Kasumi-1 (cell line): ENCODE measurements around the gene SCAP.
A peak's percentile ranks its signal among the peaks of the same experiment; 100 is the strongest.

ENCODE experiments used
- DNase-seq, 2 experiments: peaks; one replicate each; lab custom pipeline; 2025; lab: John Stamatoyannopoulos, UW

Gene SCAP

GRCh38 chr3:47430606-47431005, 45.1 kb downstream of the SCAP start:
- DNase-seq: no peak

DNA sequence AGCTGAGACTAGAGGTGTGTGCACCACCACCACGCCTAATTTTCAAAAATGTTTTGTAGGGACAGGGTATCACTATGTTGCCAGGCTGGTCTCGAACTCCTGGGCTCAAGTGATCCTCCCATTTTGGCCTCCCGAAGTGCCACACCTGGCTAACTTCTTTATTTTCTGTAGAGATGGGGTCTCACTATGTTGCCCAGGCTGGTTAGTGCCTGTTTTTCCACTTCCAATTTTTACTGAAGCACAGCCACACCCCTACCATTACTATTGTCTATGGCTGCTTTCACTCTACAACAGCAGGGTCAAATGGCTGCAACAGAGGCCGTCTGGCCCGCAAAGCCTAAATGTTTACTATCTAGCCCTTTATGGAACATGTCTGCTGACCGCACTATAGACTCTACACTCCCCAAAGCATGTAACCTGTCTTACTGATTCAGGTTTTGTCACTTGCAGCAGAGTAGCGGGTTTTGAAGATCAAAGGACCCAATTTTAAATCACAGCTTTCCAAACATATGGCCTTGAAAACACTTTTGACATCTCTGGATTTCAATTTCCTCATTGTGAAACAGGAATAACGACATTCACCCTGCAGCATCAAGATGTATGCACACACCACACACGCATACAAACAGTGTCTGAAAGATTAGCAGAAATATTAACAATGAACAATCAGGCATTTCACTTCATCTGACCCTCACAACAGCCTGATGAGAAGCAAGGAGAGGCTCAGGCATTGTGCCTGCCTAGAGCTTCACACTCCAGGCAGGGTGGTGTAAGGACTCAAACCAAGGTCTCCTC, 46.1 kb downstream of the SCAP start:
- DNase-seq: no peak

GRCh38 chr3:47428662-47429061, 47.1 kb downstream of the SCAP start:
- DNase-seq: no peak

DNA sequence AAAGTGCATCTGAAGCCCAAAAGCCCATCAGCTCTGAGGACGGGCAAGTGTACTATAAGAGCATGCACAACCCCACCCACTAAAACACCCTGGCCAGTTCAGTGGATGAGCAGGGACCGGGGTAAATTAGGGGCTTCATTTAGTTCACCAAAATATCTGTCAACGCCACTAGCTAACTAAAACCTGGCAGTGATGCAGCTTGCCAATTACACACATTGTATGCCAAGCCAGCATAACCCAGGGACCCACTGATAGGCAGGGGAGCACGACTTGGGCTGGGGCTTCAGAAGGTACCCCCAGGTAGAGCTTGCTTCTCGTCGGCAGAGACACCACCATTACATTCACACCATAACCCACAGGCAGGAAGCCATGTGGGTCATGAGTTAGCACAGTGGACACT, 47.9 kb downstream of the SCAP start:
- no peak for DNase-seq

DNA sequence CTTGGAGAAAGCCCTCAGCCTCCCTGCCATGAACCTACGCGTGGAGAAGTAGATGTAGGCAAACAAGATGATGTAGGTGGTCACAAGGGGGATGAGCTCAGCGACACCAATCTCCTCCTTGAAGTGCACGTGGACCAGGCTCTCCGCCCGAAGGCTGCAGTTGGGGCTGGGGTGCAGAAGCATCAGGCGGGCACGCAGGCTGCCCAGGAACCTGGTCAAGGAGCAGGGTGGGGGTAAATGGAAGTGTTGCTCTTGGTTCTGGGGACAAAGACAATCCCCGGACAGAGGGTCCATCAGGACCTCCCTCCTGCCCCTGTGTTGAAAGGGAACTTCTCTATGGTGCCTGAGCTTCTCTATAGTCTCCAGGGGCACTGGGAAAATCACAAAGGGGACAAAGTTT, 49.8 kb downstream of the SCAP start:
- no peak for DNase-seq

GRCh38 chr3:47425383-47425778, 50.4 kb downstream of the SCAP start:
- no peak for DNase-seq

DNA sequence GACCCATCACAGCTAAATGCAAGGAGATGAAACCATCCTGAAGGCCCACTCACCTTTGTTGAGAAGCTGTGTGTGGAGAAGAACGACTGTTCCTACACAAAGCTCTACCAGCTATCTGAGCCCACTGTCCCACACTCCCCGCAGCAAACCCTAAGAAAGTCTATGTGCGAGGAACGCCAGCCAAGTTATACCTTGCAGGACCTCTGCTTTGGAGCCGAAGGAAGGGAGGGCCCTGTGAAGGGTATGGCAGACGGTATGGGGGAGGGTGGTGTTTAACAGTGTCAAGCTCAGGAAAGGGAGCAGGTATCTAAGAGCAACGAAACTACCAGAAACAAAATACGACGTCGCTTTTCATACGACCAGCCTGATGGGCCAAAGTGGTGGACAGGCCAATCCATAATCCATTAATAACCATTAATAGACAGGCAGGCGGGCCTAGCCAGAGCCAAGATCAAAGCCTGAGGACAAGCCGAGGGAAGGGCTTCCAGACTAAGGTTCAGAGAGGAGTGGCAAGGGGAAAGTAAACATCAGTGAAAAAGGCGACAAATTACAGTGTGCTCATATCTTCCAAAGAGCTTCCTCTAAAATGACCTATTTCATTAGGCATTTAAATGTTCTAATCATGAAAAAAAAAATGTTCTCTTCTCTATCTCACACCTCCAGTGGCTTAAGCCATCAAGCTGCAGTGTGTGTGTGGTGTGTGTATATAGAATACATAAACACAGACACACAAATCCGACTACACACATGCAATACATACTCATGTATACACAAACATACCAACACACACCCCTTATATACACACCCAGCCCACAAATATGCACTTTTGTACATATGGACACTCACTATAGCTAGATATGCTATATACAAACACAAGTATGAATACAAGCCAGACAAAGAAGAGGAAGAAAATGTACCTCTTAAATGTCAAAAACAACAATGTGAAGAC, 51.0 kb downstream of the SCAP start:
- no peak for DNase-seq

DNA sequence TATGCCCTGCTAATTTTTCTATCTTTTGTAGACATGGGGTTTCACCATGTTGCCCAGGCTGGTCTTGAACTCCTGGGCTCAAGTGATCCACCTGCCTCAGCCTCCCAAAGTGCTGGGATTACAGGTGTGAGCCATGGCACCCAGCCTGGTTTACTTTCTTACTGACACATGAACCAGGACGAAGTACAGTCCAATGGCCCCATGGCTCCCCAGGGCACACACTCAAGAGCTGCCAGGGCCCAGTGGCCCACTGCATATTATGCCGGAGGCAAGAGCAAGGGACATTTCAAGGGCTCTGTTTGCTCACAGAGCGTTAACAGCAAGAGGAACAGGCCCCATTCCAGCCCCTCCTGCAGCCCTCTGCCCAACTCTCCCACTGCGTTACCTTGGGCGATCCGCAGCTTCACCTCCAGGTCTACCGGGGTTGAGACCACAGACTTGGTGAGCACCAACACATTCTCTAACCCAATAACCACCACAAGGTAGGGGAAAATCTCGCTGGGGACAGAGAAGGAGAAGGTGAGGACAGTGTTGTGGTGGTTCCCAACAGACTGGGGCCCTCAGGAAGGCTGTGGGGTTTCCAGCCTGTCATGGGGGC, 52.1 kb downstream of the SCAP start:
- no peak for DNase-seq

GRCh38 chr3:47422743-47423142, 53.0 kb downstream of the SCAP start:
- no peak for DNase-seq

DNA sequence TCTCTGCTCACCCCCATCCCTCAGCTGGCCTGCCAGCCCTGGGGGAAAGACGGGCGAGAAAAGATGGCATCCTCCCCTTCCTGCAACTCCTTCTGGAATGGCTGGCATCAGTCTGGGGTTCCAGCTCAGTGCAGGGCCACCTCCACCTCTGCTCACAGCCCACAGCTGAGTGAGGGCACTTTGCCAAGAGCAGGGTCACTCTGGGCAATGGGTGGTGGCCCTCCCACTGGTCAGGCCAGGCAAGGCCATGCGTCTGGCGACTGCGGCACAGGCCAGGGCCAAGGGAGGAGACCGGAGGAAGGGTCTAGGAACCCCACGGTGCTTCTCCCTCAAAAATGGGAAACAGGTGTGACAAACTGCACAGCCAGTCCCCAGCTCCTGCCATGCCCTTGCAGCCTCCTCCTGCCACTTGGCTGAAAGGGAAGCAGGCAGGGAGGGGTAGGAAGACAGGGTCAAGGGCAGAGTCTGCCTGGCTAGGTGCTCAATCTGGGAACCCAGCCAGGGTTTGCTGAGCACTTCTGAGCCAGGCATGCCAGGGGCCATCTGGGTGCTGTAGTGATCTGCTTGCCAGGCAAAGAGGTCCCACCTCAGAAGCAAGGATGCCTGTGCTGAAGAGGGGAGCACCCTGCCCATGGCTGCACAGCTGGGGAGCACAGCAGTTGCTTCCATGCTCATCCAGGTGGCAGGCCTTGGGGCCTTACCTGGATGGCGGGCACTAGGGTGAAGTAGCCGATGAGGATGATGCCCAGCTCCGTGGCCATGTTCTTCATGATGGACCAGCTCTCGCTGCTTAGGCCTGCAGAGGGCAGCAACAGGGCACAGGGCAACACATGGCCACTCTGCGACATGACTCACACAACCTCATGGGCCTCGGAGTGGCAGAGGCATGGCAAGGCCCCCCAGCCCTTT, 53.7 kb downstream of the SCAP start:
- no peak for DNase-seq

- peak; percentile 89 to 90 for DNase-seq
Measured at GRCh38 chr3:47420511-47421484, 54.9 kb downstream of the SCAP start.

DNA sequence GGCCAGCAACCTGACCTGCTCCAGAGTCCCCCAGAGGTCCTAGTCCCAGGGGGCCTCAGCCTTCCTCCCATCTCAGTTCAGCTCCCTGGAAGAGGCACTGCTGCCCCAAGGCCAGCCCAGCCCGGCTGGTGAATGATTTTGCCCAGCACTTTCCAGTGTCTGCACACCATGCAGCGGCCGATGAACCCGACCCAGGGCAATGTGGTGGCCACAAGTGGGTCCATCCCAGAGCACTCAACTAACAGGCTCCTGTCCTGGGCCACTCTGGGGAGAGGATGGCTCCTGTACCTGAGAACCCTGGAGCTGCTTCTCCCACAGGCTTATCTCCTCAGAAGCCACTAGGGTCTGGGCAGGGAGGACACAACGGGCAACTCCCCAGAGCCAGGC, 55.7 kb downstream of the SCAP start:
- DNase-seq: no peak

GRCh38 chr3:47419083-47420043, 56.4 kb downstream of the SCAP start:
- no peak for DNase-seq

DNA sequence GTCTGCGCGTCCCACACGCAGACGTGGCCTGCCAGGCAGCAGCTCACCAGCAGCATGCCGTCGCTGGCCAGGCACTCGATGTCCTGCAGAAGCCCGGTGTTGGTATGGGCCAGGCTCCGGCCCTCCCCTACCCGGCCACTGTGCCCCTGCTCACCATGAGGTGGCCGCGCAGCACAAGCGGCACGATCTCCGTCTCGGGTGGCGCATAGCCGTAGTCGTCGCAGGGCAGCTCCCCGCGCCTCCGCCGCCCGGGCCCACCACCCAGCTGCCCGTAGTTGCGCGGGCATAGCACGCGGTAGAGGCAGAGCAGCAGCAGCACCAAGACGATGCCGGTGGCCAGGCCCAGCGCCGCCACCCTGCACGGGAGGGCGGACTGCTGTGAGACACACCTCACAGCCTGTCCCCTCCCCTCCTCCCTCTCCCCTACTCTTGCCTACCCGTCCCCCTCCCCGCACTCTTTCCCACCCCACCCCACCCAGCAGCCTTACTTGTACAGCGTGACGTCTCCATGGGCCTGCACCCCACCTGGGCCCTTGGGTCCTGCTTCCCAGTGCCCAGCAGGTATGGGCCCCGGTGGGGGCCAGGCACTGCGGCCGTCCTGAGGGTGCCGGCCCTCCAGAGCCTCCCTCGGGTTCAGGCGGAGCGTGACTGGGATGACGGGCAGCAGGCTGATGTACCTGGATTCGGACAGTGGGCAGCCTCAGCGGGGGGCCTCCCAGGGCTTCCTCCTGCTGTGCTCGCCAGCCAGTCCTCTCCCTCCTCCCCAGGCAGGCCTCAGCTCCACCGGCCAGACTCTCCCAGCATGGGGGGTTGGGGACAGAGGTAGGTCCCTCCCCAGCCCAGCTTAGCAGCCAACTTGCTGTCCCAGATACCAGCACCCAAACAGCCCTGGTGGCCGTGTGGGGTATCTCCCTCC, 57.3 kb downstream of the SCAP start:
- DNase-seq: no peak

DNA sequence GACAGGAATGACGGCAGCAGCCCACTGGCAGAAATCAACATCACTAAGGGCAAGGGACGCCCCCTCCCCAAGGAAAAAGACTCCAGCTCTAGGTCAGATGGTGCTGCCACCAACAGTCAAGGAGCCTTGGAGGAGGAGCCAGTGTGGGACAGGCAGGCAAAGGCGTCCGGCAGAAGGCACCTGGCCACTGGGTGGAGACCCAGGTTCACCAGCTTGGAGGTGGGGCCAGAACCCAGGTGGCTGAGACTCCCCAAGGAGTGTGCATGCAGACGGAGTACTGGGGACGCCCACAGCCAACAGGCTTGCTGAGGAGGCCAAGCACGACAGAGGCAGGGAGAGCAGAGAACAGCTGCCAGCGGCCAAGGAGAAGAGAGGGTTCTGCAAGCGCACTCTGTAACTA, 59.7 kb downstream of the SCAP start:
- DNase-seq: no peak

- no peak for DNase-seq
Measured at GRCh38 chr3:47414666-47415587, 60.8 kb downstream of the SCAP start.

- DNase-seq: no peak
Measured at GRCh38 chr3:47414161-47414564, 61.6 kb downstream of the SCAP start.
